Left ventricle myocardium inferior (tissue), 1 donor: ENCODE data around the gene ACADSB. TPM values are rescaled to one million over a fixed set of nuclear protein-coding genes. Genes with fewer than 3 reads are reported as not detected.

Experiments used
- DNase-seq: peaks from one replicate; pipeline ENCODE4 v3.0.0-alpha.2; 2020
- H3K27ac ChIP-seq: fragments of 200-600 bp; replicated peaks from 2 replicates; pipeline ENCODE4 v1.8.0; 2021
- H3K27me3 ChIP-seq: fragments of 200-600 bp; 2 replicates; pipeline ENCODE4 v1.8.0; 2021; ENCODE audit warnings: low read depth
- H3K36me3 ChIP-seq: fragments of 200-600 bp; 2 replicates; pipeline ENCODE4 v1.8.0; 2021
- H3K4me1 ChIP-seq: fragments of 200-600 bp; 2 replicates; pipeline ENCODE4 v1.8.0; 2021
- H3K4me3 ChIP-seq: fragments of 200-600 bp; 2 replicates; pipeline ENCODE4 v1.8.0; 2021; ENCODE audit warnings: mild to moderate bottlenecking, moderate library complexity
- H3K9me3 ChIP-seq: fragments of 200-600 bp; replicated peaks from 2 replicates; pipeline ENCODE4 v1.8.0; 2021
- intact Hi-C: fragments of 100-400 bp; cut with micrococcal nuclease; formaldehyde crosslinking; loops from one replicate; pipeline ENCODE4 v1.11.0; 2022
- total RNA-seq: library from RNA; stranded (reverse); fragmentation: NEBNext Ultra II Directional; extraction: Animal tissue kit (Norgen Biotek cat#: 25700); gene quantifications from one replicate; pipeline ENCODE4 v1.2.1, GENCODE V29; 2021
- TF ChIP-seq, protein P1 (sequence below): fragments of 200-600 bp; IDR thresholded peaks from 2 replicates; pipeline ENCODE4 v1.8.0; 2021; ENCODE audit warnings: antibody characterized with exemption, mild to moderate bottlenecking, borderline replicate concordance
- donor health status: DM: no; HTN: yes; CAD: no; lungs with severe emphysema.

The ACADSB gene
- total RNA-seq, 1 donor from 2014 or later: 109 TPM

DNA sequence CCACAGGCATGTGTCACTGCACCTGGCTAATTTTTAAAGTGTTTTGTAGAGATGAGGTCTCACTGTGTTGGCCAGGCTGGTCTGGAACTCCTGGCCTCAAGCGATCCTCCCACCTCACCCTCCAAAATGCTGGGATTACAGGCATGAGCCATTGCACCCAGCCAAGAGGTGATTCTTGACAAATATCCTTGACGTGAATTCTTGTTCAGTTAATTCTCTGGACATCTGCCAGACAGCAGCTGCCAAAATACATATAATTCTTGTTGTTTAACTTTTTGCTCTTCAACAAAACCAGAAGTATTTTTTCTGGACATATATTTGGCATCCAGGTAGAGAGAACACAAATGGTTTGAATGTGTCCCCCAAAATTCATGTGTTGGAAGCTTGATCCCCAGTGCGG is 3.2 kb downstream of the ACADSB start:
- Histone ChIP-seq H3K27ac (no peak overlapping the region), H3K36me3 (peaks cover 3% of the 10 kb centered on the region), H3K9me3 (no peaks in the 10 kb centered on the region), H3K4me1 (peaks cover 30% of the 10 kb centered on the region), H3K4me3 (no peak overlapping the region), H3K27me3 (no peaks in the 10 kb centered on the region)
- DNase-seq: no peak
- TF ChIP-seq, protein P1, sequence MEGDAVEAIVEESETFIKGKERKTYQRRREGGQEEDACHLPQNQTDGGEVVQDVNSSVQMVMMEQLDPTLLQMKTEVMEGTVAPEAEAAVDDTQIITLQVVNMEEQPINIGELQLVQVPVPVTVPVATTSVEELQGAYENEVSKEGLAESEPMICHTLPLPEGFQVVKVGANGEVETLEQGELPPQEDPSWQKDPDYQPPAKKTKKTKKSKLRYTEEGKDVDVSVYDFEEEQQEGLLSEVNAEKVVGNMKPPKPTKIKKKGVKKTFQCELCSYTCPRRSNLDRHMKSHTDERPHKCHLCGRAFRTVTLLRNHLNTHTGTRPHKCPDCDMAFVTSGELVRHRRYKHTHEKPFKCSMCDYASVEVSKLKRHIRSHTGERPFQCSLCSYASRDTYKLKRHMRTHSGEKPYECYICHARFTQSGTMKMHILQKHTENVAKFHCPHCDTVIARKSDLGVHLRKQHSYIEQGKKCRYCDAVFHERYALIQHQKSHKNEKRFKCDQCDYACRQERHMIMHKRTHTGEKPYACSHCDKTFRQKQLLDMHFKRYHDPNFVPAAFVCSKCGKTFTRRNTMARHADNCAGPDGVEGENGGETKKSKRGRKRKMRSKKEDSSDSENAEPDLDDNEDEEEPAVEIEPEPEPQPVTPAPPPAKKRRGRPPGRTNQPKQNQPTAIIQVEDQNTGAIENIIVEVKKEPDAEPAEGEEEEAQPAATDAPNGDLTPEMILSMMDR: no peak
- intact Hi-C loops: no loop called here

DNA sequence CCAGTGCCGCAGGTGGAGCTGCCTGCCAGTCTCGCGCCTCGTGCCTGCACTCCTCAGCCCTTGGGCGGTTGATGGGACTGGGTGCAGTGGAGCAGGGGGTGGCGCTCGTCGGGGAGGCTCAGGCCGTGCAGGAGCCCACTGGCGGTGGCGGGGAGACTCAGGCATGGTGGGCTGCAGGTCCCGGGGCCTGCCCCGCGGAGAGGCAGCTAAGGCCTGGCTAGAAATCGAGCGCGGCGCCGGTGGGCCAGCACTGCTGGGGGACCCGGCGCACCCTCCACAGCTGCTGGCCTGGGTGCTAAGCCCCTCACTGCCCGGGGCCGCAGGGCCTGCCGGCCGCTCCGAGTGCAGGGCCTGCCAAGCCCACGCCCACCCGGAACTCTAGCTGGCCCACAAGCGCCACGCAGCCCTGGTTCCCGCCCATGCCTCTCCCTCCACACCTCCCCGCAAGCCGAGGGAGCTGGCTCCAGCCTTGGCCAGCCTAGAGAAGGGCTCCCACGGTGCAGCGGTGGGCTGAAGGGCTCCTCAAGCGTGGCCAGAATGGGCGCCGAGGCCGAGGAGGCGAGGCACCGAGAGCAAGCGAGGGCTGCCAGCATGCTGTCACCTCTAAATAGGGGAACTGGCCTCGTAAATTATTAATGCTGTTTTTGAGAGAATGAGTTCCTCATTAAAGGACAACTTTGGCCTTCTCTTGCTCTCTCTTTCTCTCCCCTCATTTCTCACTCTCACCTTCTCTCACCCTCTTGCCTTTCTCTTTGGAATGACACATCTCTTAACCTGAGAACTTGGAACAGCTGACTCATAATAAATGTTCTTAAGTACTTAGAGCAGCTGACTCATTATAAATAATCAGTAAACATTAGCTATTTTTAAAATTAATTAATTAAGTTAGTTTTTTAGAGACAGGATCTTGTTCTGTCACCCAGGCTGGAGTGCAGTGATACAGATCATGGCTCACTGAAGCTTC is 4.9 kb downstream of the ACADSB start:
- no peaks in the 10 kb centered on the region for H3K9me3 ChIP-seq
- peaks cover 3% of the 10 kb centered on the region for H3K36me3 ChIP-seq
- no peak overlapping the region for H3K4me3 ChIP-seq
- intact Hi-C loops: no loop called here
- no peaks in the 10 kb centered on the region for H3K27me3 ChIP-seq
- no peak overlapping the region for H3K27ac ChIP-seq
- DNase-seq: no peak
- peaks cover 15% of the 10 kb centered on the region for H3K4me1 ChIP-seq
- TF ChIP-seq, protein P1: no peak

DNA sequence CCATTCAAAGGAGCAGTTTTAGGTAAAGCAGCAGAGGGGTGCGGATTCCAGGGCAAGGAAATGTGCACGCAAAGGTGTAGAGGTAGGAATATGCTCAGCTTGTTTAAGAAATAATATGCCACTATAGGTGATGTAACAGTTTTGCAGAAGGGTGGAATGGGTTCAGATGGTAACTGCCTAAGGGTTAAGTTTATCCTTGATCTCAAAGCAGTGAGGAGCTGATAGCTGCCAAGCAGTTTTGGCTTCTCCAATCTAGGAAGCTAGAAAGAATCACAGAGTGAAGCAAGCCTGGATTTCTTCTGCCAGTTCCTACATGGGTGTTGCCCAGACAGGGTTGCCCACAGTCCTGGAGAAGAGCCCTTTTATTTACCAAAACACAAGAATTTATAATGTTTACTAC is 6.0 kb downstream of the ACADSB start:
- intact Hi-C loops: no loop called here
- H3K27ac ChIP-seq: no peak overlapping the region
- TF ChIP-seq, protein P1: no peak
- no peaks in the 10 kb centered on the region for H3K9me3 ChIP-seq
- peaks cover 3% of the 10 kb centered on the region for H3K36me3 ChIP-seq
- H3K27me3 ChIP-seq: no peaks in the 10 kb centered on the region
- DNase-seq: no peak
- peaks cover 6% of the 10 kb centered on the region for H3K4me1 ChIP-seq
- no peak overlapping the region for H3K4me3 ChIP-seq

DNA sequence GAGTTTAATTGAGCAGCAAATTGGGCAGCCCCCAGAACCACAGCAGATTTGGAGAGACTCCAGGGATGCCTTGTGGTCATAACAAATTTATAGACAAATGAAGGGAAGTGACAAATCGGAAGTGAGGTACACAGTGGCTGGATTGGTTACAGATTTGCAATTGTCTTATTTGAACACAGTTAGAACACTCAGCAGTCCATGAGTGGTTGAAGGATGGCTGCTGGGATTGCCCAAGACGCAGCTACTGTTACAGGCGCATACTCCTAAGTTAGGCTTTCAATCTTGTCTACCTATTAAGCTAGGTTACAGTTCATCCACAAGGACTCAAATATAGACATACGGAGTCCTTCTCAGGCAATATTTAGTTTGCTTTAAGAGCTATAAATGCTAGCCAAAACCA is 7.4 kb downstream of the ACADSB start:
- no peak for DNase-seq
- Histone ChIP-seq H3K27me3 (no peaks in the 10 kb centered on the region), H3K36me3 (peaks cover 3% of the 10 kb centered on the region), H3K9me3 (no peaks in the 10 kb centered on the region), H3K27ac (no peak overlapping the region), H3K4me1 (no peaks in the 10 kb centered on the region), H3K4me3 (no peak overlapping the region)
- TF ChIP-seq, protein P1: no peak
- intact Hi-C loops: no loop called here

DNA sequence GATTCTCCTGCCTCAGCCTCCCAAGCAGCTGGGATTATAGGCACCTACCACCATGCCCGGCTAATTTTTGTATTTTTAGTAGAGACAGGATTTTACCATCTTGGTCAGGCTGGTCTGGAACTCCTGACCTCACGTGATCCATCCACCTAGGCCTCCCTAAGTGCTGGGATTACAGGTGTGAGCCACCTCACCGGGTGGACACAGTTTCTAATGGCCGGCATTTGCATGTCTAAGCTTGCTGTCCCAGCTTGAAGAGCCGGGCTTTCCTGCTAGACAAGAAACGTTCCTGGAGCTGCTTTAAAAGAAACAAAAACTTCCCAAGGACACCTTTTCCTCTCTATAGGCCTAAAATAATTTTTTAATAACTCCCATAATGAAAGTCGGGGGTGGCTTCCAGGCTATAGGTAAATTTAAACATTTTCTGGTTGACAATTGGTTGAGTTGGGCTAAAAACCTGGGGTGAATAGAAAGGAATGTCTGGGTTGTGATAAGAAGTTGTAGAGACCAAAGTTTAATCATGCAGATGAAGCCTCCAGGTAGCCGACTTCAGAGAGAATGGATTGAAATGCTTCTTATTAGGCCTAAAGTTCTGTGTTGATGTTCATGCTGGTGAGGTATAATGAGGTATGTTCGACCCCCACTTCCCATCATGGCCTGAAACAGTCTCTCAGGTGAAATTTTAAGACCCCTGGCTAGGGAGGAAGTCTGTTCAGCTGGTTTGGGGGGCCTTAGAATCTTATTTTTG is 8.8 kb downstream of the ACADSB start:
- no peaks in the 10 kb centered on the region for H3K4me1 ChIP-seq
- intact Hi-C loops: no loop called here
- DNase-seq: no peak
- no peak overlapping the region for H3K27ac ChIP-seq
- H3K36me3 ChIP-seq: peaks cover 1% of the 10 kb centered on the region
- no peaks in the 10 kb centered on the region for H3K27me3 ChIP-seq
- TF ChIP-seq, protein P1: no peak
- H3K4me3 ChIP-seq: no peak overlapping the region
- no peaks in the 10 kb centered on the region for H3K9me3 ChIP-seq
